HFFc6 (cell line): Measurements from ENCODE around the gene SPIN1. TPM values are rescaled to one million over a fixed set of nuclear protein-coding genes. Genes with fewer than 3 reads are reported as not detected.

Experiments used
- DNase-seq: peaks from one replicate; pipeline ENCODE4 v3.0.0-alpha.2; 2018
- H3K27ac Mint-ChIP-seq: 2 replicates; pipeline ENCODE4 v1.8.0; 2020; ENCODE audit warnings: mild to moderate bottlenecking, mixed read lengths
- H3K27me3 Mint-ChIP-seq: 2 replicates; pipeline ENCODE4 v1.8.0; 2021; ENCODE audit warnings: mild to moderate bottlenecking, moderate library complexity, mixed read lengths; ENCODE audit not compliant: insufficient read depth
- H3K36me3 Mint-ChIP-seq: 2 replicates; pipeline ENCODE4 v1.8.0; 2021; ENCODE audit warnings: low read depth, mixed read lengths
- H3K4me1 Mint-ChIP-seq: 2 replicates; pipeline ENCODE4 v1.8.0; 2020; ENCODE audit warnings: low read depth, mixed read lengths
- H3K4me3 Mint-ChIP-seq: 2 replicates; pipeline ENCODE4 v1.8.0; 2020; ENCODE audit warnings: mild to moderate bottlenecking, moderate library complexity, mixed read lengths
- H3K9me3 Mint-ChIP-seq: 2 replicates; pipeline ENCODE4 v1.8.0; 2020; ENCODE audit warnings: mild to moderate bottlenecking, mixed read lengths
- total RNA-seq, 6 experiments: library from RNA; stranded (reverse); fragmentation: NEBNext Ultra II Directional; extraction: Animal tissue kit (Norgen Biotek cat#: 25700); gene quantifications; 2 replicates in 1 of 6; 3 replicates in 5 of 6; pipeline ENCODE4 v1.2.3, GENCODE V29; 2021
- TF ChIP-seq, protein P1 (sequence below): fragments of 200-600 bp; sonication (generic); IDR thresholded peaks from 2 replicates; pipeline ENCODE4 v1.5.0; 2021; ENCODE audit warnings: antibody characterized with exemption, mild to moderate bottlenecking

Gene SPIN1
- total RNA-seq, 6 experiments from 2014 or later = 97.2 to 131 (median 119) TPM

DNA sequence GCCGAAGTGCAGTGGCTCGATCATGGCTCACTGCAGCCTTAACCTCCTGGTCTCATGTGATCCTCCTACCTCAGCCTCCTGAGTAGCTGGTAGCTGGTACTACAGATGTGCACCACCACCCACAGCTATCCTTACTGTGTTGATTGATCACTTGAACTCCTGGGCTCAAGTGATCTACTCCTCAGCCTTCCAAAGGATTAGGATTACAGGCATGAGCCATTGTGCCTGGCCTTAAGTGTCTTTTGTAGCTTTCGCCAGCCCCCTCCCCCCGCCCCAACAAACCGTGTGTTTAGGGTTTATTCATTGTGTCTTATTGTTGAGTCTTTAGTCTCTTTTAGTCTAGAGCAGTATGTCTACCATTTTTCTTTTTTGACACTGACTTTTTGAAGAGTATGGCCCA, 33.1 kb downstream of the SPIN1 start:
- H3K27me3 Mint-ChIP-seq = no peaks in the 10 kb centered on the region
- H3K27ac Mint-ChIP-seq = no peak overlapping the region
- peaks cover 57% of the 10 kb centered on the region for H3K9me3 Mint-ChIP-seq
- DNase-seq = no peak
- peaks cover 68% of the 10 kb centered on the region for H3K36me3 Mint-ChIP-seq
- no peak overlapping the region for H3K4me3 Mint-ChIP-seq
- H3K4me1 Mint-ChIP-seq = peaks cover 45% of the 10 kb centered on the region
- TF ChIP-seq, protein P1, sequence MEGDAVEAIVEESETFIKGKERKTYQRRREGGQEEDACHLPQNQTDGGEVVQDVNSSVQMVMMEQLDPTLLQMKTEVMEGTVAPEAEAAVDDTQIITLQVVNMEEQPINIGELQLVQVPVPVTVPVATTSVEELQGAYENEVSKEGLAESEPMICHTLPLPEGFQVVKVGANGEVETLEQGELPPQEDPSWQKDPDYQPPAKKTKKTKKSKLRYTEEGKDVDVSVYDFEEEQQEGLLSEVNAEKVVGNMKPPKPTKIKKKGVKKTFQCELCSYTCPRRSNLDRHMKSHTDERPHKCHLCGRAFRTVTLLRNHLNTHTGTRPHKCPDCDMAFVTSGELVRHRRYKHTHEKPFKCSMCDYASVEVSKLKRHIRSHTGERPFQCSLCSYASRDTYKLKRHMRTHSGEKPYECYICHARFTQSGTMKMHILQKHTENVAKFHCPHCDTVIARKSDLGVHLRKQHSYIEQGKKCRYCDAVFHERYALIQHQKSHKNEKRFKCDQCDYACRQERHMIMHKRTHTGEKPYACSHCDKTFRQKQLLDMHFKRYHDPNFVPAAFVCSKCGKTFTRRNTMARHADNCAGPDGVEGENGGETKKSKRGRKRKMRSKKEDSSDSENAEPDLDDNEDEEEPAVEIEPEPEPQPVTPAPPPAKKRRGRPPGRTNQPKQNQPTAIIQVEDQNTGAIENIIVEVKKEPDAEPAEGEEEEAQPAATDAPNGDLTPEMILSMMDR = no peak

DNA sequence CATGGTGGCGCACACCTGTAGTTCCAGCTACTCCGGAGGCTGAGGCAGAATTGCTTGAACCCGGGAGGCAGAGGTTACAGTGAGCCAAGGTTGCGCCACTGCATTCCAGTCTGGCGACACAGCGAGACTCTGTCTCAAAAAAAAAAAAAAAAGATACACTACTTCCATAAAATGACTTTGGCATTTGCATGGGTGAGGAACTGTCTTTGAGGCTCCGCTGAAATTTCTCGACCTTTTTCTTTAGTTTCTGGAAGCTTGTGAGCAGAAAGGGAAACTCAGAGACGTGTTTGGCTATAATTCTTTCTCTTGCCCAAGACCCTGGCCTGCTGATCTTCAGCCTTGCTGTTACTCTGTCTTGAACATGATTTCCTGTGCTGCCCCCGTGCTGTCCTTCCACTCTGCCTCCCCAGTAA, 37.3 kb downstream of the SPIN1 start:
- Mint-ChIP-seq H3K9me3 (peaks cover 26% of the 10 kb centered on the region), H3K27me3 (no peaks in the 10 kb centered on the region; the same call in 1 of the 2 replicates), H3K27ac (peak overlapping the region; percentile 67), H3K36me3 (peaks cover 37% of the 10 kb centered on the region), H3K4me1 (peaks cover 42% of the 10 kb centered on the region), H3K4me3 (peak overlapping the region; percentile 29)
- TF ChIP-seq, protein P1 = no peak
- no peak for DNase-seq

DNA sequence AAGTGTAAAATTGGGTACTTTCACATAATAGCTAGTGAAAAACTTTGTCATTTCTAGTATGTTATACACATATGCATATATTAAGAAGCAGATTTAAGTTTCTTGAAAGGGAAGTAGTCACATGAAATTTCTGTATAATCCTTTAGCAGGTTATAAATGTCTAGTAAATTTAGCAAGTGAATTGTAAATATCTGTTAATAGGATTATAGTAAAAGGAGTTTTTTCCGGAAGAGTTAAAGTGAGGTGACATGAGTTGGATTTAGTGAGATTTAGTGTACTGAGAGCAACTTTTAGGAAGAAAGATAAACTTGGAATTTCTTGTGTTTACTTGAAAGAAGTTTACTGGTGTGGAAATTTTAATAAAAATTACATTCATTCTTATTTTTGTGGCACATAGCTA, 38.4 kb downstream of the SPIN1 start:
- peaks cover 27% of the 10 kb centered on the region for H3K36me3 Mint-ChIP-seq
- TF ChIP-seq, protein P1 = no peak
- H3K4me3 Mint-ChIP-seq = no peak overlapping the region
- H3K27ac Mint-ChIP-seq = no peak overlapping the region
- peaks cover 15% of the 10 kb centered on the region for H3K9me3 Mint-ChIP-seq
- DNase-seq = no peak
- peaks cover 36% of the 10 kb centered on the region for H3K4me1 Mint-ChIP-seq
- no peaks in the 10 kb centered on the region; the same call in 1 of the 2 replicates for H3K27me3 Mint-ChIP-seq

DNA sequence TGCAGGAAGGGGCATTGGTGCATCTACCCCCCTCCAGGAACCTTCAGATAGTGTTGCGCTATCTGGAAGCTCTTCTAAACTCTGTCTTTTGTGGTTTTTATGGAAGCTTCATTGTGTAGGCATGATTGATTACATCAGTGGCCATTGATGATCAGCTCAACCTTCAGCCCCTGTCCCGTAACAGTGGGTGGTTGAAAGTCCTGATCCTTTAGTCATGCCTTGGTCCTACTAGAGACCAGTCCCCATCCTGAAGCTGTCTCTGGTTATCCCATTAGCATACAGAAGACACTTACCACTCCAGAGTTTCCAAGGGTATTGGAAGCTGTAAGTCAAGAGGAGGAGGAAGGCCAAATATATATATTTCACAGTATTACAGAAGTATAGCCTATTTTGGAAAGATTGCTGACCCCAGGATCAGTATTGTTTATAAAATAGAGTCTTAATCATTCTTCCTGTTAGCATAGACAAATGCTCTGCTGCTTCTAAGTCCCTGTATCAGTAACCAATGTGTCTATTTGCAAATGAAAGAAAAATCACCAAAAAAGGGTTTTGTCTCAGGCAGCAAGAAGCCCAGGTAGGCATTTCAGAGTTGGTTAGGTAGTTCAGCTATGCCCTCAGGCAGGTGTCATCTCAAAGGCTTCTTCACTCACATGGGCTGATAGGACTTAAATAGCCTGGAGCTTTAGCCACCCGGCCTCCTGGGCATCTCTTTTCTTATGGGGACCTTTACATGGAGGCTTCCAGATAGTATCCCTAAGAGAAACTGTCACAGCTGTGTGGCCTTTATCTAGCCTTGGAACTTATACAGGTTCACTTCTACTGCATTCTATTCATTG, 41.6 kb downstream of the SPIN1 start:
- peaks cover 31% of the 10 kb centered on the region for H3K36me3 Mint-ChIP-seq
- H3K9me3 Mint-ChIP-seq = no peaks in the 10 kb centered on the region; the same call in 1 of the 2 replicates
- no peak for DNase-seq
- no peaks in the 10 kb centered on the region; the same call in 1 of the 2 replicates for H3K27me3 Mint-ChIP-seq
- H3K27ac Mint-ChIP-seq = peak overlapping the region; percentile 81
- H3K4me3 Mint-ChIP-seq = peak overlapping the region; percentile 44; the same call in 1 of the 2 replicates
- TF ChIP-seq, protein P1 = no peak
- peaks cover 55% of the 10 kb centered on the region for H3K4me1 Mint-ChIP-seq

DNA sequence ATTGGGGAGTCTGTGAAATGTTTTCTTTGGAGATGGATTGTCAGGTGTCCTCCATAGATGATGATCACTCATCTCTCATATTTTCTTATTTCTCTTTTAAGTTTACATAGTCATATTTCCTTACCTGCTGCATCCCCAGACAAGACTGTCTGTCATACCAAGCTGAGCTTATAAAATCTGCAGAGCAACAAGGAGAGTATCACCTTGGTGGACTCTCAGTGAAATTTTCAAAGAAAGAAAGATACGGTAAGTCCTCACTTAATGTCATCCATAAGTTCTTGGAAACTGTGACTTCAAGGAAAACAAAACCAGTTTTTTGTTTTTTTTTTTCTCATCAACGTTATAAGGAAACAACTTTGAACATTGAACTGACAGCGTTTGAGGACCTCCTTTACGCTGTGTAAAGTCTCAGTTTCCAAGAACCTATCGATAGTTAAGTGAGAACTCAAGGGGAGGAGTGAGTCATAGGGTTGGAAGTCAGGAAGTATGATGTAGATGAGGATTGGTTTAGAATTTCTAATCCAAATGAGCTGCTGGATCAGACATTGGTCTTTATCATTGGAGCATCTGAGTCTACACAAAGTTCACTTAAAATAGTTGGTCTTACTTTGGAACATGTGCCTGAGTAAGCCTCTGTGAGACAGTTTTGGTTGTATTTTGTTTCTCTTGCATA, 45.5 kb downstream of the SPIN1 start:
- Mint-ChIP-seq H3K4me3 (no peak overlapping the region), H3K4me1 (peaks cover 62% of the 10 kb centered on the region), H3K36me3 (peaks cover 60% of the 10 kb centered on the region), H3K27ac (peak overlapping the region; percentile 15), H3K9me3 (no peaks in the 10 kb centered on the region; the same call in none of the 2 replicates), H3K27me3 (no peaks in the 10 kb centered on the region; the same call in 1 of the 2 replicates)
- TF ChIP-seq, protein P1 = no peak
- peak; percentile 17 for DNase-seq
